GM21619 (cell line): ENCODE measurements around the gene KCNQ4.

ENCODE experiments used
- ATAC-seq: cut with Tn5 transposase; IDR thresholded peaks from one replicate; pipeline ENCODE4 v1.9.1; 2021; ENCODE audit not compliant: unreplicated experiment

The KCNQ4 gene

GRCh38 chr1:40754201-40754600 is 29.4 kb upstream of the KCNQ4 start:
- no peak for ATAC-seq

- no peak for ATAC-seq
These were observed 28.5 kb upstream of the KCNQ4 start for GRCh38 chr1:40755067-40755466.

- ATAC-seq, result no peak
These were observed 27.1 kb upstream of the KCNQ4 start for GRCh38 chr1:40756523-40756922.

- no peak for ATAC-seq
These were observed 26.5 kb upstream of the KCNQ4 start for GRCh38 chr1:40757084-40757483.

GRCh38 chr1:40758004-40758403 is 25.6 kb upstream of the KCNQ4 start:
- ATAC-seq, result no peak

- ATAC-seq, result no peak
These were observed 24.8 kb upstream of the KCNQ4 start for GRCh38 chr1:40758578-40759343.

GRCh38 chr1:40760984-40761383 is 22.6 kb upstream of the KCNQ4 start:
- no peak for ATAC-seq

- no peak for ATAC-seq
These were observed 21.3 kb upstream of the KCNQ4 start for GRCh38 chr1:40762144-40762923.

- peak; percentile 46 for ATAC-seq
These were observed 19.6 kb upstream of the KCNQ4 start for GRCh38 chr1:40763742-40764532.

- ATAC-seq, result no peak
These were observed 18.6 kb upstream of the KCNQ4 start for GRCh38 chr1:40764981-40765380.

GRCh38 chr1:40766017-40766416 is 17.6 kb upstream of the KCNQ4 start:
- no peak for ATAC-seq

GRCh38 chr1:40766560-40766959 is 17.0 kb upstream of the KCNQ4 start:
- no peak for ATAC-seq

- ATAC-seq, result no peak
These were observed 15.2 kb upstream of the KCNQ4 start for GRCh38 chr1:40768146-40768990.

- no peak for ATAC-seq
These were observed 13.8 kb upstream of the KCNQ4 start for GRCh38 chr1:40769815-40770214.

GRCh38 chr1:40770296-40771070 is 13.1 kb upstream of the KCNQ4 start:
- no peak for ATAC-seq

- no peak for ATAC-seq
These were observed 11.2 kb upstream of the KCNQ4 start for GRCh38 chr1:40772146-40772955.

GRCh38 chr1:40773748-40774265 is 9.8 kb upstream of the KCNQ4 start:
- ATAC-seq, result no peak

- no peak for ATAC-seq
These were observed 9.2 kb upstream of the KCNQ4 start for GRCh38 chr1:40774266-40774998.
